IMR-90 (cell line): Measurements from ENCODE around the gene TBX15. TPM values are rescaled to one million over a fixed set of nuclear protein-coding genes. Genes with fewer than 3 reads are reported as not detected.

Experiments
- ATAC-seq: fragments of 200-7000 bp; cut with Tn5 transposase; 2 replicates; pipeline ENCODE4 v1.9.1; 2020; ENCODE audit warnings: low read depth, mild to moderate bottlenecking, moderate library complexity
- BruUV-seq: library from RNA; stranded (reverse); fragments of 400-500 nt; replicated peaks from 2 replicates; lab custom pipeline; 2021; lab: Mats Ljungman, UMichigan
- CTCF ChIA-PET: fragments of 300-600 bp; formaldehyde crosslinking; extraction: SDS; loops from one replicate; lab custom pipeline; 2021; ENCODE audit warnings: antibody characterized with exemption; lab: Yijun Ruan, JAX
- POLR2A ChIA-PET: fragments of 300-600 bp; sonication (Branson Sonifier 250); formaldehyde crosslinking; loops from one replicate; lab custom pipeline; 2022; ENCODE audit warnings: antibody characterized with exemption; ENCODE audit not compliant: unreplicated experiment; lab: Charles Lee
- DNase-seq: peaks from one replicate; pipeline ENCODE4 v3.0.0; 2013
- H2AFZ ChIP-seq: replicated peaks from 2 replicates; pipeline ENCODE3; 2013; ENCODE audit warnings: low read length, mild to moderate bottlenecking; ENCODE audit not compliant: poor library complexity
- H2AK5ac ChIP-seq: 2 replicates; pipeline ENCODE4 v1.6.1; 2013; ENCODE audit warnings: low read depth, low read length, inconsistent platforms
- H2AK9ac ChIP-seq: replicated peaks from 2 replicates; pipeline ENCODE3; 2013; ENCODE audit warnings: mild to moderate bottlenecking, low read depth, low read length, moderate library complexity; ENCODE audit not compliant: poor library complexity
- H2BK120ac ChIP-seq: 2 replicates; pipeline ENCODE4 v1.6.1; 2013; ENCODE audit warnings: low read depth, low read length, inconsistent platforms
- H2BK15ac ChIP-seq: 3 replicates; pipeline ENCODE4 v1.6.1; 2013; ENCODE audit warnings: low read depth, low read length, inconsistent platforms
- H2BK20ac ChIP-seq: 2 replicates; pipeline ENCODE4 v1.6.1; 2013; ENCODE audit warnings: low read depth, mild to moderate bottlenecking, inconsistent platforms, low read length, moderate library complexity
- H2BK5ac ChIP-seq: 2 replicates; pipeline ENCODE4 v1.6.1; 2013; ENCODE audit warnings: mild to moderate bottlenecking, low read depth, low read length, inconsistent platforms; ENCODE audit not compliant: poor library complexity, severe bottlenecking
- H3K14ac ChIP-seq: replicated peaks from 2 replicates; pipeline ENCODE4 v1.6.1; 2013; ENCODE audit warnings: low read depth, low read length, inconsistent platforms
- H3K18ac ChIP-seq: 2 replicates; pipeline ENCODE4 v1.6.1; 2013; ENCODE audit warnings: low read depth, low read length, control low read depth
- H3K23ac ChIP-seq: 2 replicates; pipeline ENCODE4 v1.6.1; 2013; ENCODE audit warnings: low read depth, low read length, inconsistent platforms
- H3K27ac ChIP-seq: 2 replicates; pipeline ENCODE4 v1.5.1; 2013; ENCODE audit warnings: mild to moderate bottlenecking, control low read depth, low read length; ENCODE audit not compliant: insufficient read depth
- H3K27me3 ChIP-seq: 2 replicates; pipeline ENCODE4 v1.6.1; 2013; ENCODE audit warnings: low read length; ENCODE audit not compliant: control insufficient read depth, insufficient read depth
- H3K36me3 ChIP-seq: 2 replicates; pipeline ENCODE4 v1.6.1; 2013; ENCODE audit warnings: low read length, mixed read lengths; ENCODE audit not compliant: control insufficient read depth, insufficient read depth
- H3K4ac ChIP-seq: 2 replicates; pipeline ENCODE4 v1.6.1; 2013; ENCODE audit warnings: low read depth, low read length, inconsistent platforms
- H3K4me1 ChIP-seq: 2 replicates; pipeline ENCODE4 v1.6.1; 2013; ENCODE audit warnings: low read length, mixed read lengths; ENCODE audit not compliant: control insufficient read depth, insufficient read depth
- H3K4me2 ChIP-seq: 2 replicates; pipeline ENCODE4 v1.6.1; 2013; ENCODE audit warnings: low read depth, mild to moderate bottlenecking, control low read depth, low read length, moderate library complexity
- H3K4me3 ChIP-seq: 2 replicates; pipeline ENCODE4 v1.5.1; 2013; ENCODE audit warnings: low read depth, mild to moderate bottlenecking, control low read depth, low read length, moderate library complexity; ENCODE audit not compliant: insufficient read depth
- H3K56ac ChIP-seq: 2 replicates; pipeline ENCODE4 v1.6.1; 2013; ENCODE audit warnings: low read length, inconsistent platforms; ENCODE audit not compliant: insufficient read depth; ENCODE audit errors: extremely low read depth
- H3K79me1 ChIP-seq, 2 experiments: 2 replicates each; pipeline ENCODE4 v1.6.1; 2013; ENCODE audit warnings: low read length in 2 of 2, inconsistent platforms in 1 of 2, low read depth in 1 of 2
- H3K9ac ChIP-seq: 2 replicates; pipeline ENCODE4 v1.6.1; 2013; ENCODE audit warnings: low read depth, low read length, control low read depth
- H3K9me1 ChIP-seq: 2 replicates; pipeline ENCODE4 v1.6.1; 2013; ENCODE audit warnings: low read length, inconsistent platforms; ENCODE audit not compliant: insufficient read depth
- H3K9me3 ChIP-seq: 2 replicates; pipeline ENCODE4 v1.6.1; 2013; ENCODE audit warnings: low read length; ENCODE audit not compliant: control insufficient read depth, insufficient read depth
- H4K20me1 ChIP-seq: 2 replicates; pipeline ENCODE4 v1.6.1; 2013; ENCODE audit warnings: low read length, inconsistent platforms; ENCODE audit not compliant: insufficient read depth
- H4K5ac ChIP-seq: 2 replicates; pipeline ENCODE4 v1.6.1; 2013; ENCODE audit warnings: mild to moderate bottlenecking, low read depth, low read length, control low read depth
- H4K8ac ChIP-seq, 2 experiments: 2 replicates each; pipeline ENCODE4 v1.6.1; 2013; ENCODE audit warnings: low read depth in 2 of 2, low read length in 2 of 2, control low read depth in 1 of 2, inconsistent platforms in 1 of 2
- H4K91ac ChIP-seq: 2 replicates; pipeline ENCODE4 v1.6.1; 2013; ENCODE audit warnings: low read depth, low read length, inconsistent platforms; ENCODE audit not compliant: insufficient read depth
- BHLHE40 ChIP-seq: fragments of 150-350 bp; IDR thresholded peaks from 2 replicates; pipeline ENCODE4 v1.6.1; 2016; ENCODE audit warnings: mild to moderate bottlenecking, low read depth, low read length
- CEBPB ChIP-seq: IDR thresholded peaks from 2 replicates; pipeline ENCODE4 v1.6.1; 2012; ENCODE audit warnings: low read depth, low read length, improper control_type of control experiment
- CHD1 ChIP-seq: IDR thresholded peaks from 2 replicates; pipeline ENCODE4 v1.6.1; 2012; ENCODE audit warnings: low read depth, low read length, improper control_type of control experiment
- FOS ChIP-seq: fragments of 150-350 bp; IDR thresholded peaks from 2 replicates; pipeline ENCODE4 v1.6.1; 2016; ENCODE audit warnings: low read depth, low read length
- MAFK ChIP-seq: IDR thresholded peaks from 2 replicates; pipeline ENCODE4 v1.6.1; 2012; ENCODE audit warnings: low read depth, low read length, improper control_type of control experiment
- MAZ ChIP-seq: IDR thresholded peaks from 2 replicates; pipeline ENCODE4 v1.6.1; 2012; ENCODE audit warnings: low read depth, mild to moderate bottlenecking, low read length, improper control_type of control experiment, moderate library complexity, borderline replicate concordance
- MXI1 ChIP-seq: IDR thresholded peaks from 2 replicates; pipeline ENCODE4 v1.6.1; 2012; ENCODE audit warnings: low read depth, mild to moderate bottlenecking, low read length, moderate library complexity, borderline replicate concordance
- NFE2L2 ChIP-seq: fragments of 150-350 bp; IDR thresholded peaks from 2 replicates; pipeline ENCODE4 v1.6.1; 2016; ENCODE audit warnings: low read depth, mild to moderate bottlenecking, low read length
- POLR2A ChIP-seq: IDR thresholded peaks from 2 replicates; pipeline ENCODE4 v1.6.1; 2012; ENCODE audit warnings: mild to moderate bottlenecking, low read depth, low read length
- RAD21 ChIP-seq: IDR thresholded peaks from 2 replicates; pipeline ENCODE4 v1.6.1; 2012; ENCODE audit warnings: low read length, improper control_type of control experiment
- RCOR1 ChIP-seq: IDR thresholded peaks from 2 replicates; pipeline ENCODE4 v1.6.1; 2012; ENCODE audit warnings: mild to moderate bottlenecking, low read length, improper control_type of control experiment; ENCODE audit not compliant: insufficient replicate concordance
- RFX5 ChIP-seq: IDR thresholded peaks from 2 replicates; pipeline ENCODE4 v1.8.0; 2012; ENCODE audit warnings: low read depth, mild to moderate bottlenecking, low read length, moderate library complexity
- SMC3 ChIP-seq: fragments of 150-350 bp; IDR thresholded peaks from 2 replicates; pipeline ENCODE4 v1.6.1; 2016; ENCODE audit warnings: low read depth, mild to moderate bottlenecking, antibody characterized with exemption, low read length, moderate library complexity
- USF2 ChIP-seq: fragments of 150-350 bp; IDR thresholded peaks from 2 replicates; pipeline ENCODE4 v1.6.1; 2017; ENCODE audit warnings: mild to moderate bottlenecking, antibody characterized with exemption, low read length, low read depth
- WGBS, 2 experiments: methylation state at CpG; one replicate each; pipeline versions ENCODE4 v1.1.5 to v1.1.7; 2013; ENCODE audit warnings: missing lambda C conversion rate in 2 of 2; ENCODE audit not compliant: insufficient read length in 1 of 2; ENCODE audit errors: extremely low coverage in 2 of 2; 5-methylcytosine and 5-hydroxymethylcytosine counted together
- dilution Hi-C: fragments of 300-500 bp; cut with HindIII; formaldehyde crosslinking; loops from one replicate; pipeline ENCODE4 v1.14.3; 2018; ENCODE audit warnings: low sequenced_read_pairs; ENCODE audit not compliant: unreplicated experiment
- in situ Hi-C: fragments of 300-500 bp; cut with MboI; formaldehyde crosslinking; loops from 3 replicates; pipeline ENCODE4 v1.14.3; 2019; ENCODE audit warnings: low sequenced_read_pairs, inconsistent platforms, mixed read lengths
- intact Hi-C: fragments of 100-400 bp; cut with micrococcal nuclease; formaldehyde crosslinking; loops from 2 replicates; pipeline ENCODE4 v1.10.0; 2022
- polyA plus RNA-seq, 3 experiments: library from polyadenylated mRNA; depleted of rRNA; stranded (reverse); fragments of >200 nt; gene quantifications; 2 replicates each; pipeline ENCODE4 v1.2.3, GENCODE V29; 2012; ENCODE audit warnings: low replicate concordance in 1 of 3
- total RNA-seq: library from RNA; depleted of rRNA; stranded (reverse); fragments of >200 nt; gene quantifications from 2 replicates; pipeline ENCODE4 v1.2.3, GENCODE V29; 2012
- TF ChIP-seq, protein P1 (sequence below): conservative IDR thresholded peaks from 2 replicates; pipeline ENCODE4 v1.5.1; 2012; ENCODE audit warnings: mild to moderate bottlenecking, low read depth, low read length, improper control_type of control experiment
- TF ChIP-seq, protein P2 (sequence below): fragments of 150-350 bp; IDR thresholded peaks from 2 replicates; pipeline ENCODE4 v1.6.1; 2016; ENCODE audit warnings: low read depth, mild to moderate bottlenecking, low read length, moderate library complexity, borderline replicate concordance

The TBX15 gene
- total and polyA plus RNA-seq, 2 of the 4 experiments (the other 2 are of a cell fraction): not detected

- Histone ChIP-seq H3K4me1 (no peaks in the 10 kb centered on the region), H2AFZ (no peak overlapping the region), H3K4me3 (no peak overlapping the region), H2AK5ac (no peak overlapping the region), H3K27ac (no peak overlapping the region), H3K9me1 (no peaks in the 10 kb centered on the region), H4K20me1 (no peaks in the 10 kb centered on the region), H2BK5ac (no peak overlapping the region), H3K14ac (no peak overlapping the region), H3K18ac (no peak overlapping the region), H4K91ac (no peak overlapping the region), H3K79me1 (no peaks in the 10 kb centered on the region), H2BK120ac (no peak overlapping the region), H3K9me3 (no peaks in the 10 kb centered on the region), H4K8ac (no peak overlapping the region), H3K27me3 (no peaks in the 10 kb centered on the region), H3K4ac (no peak overlapping the region), H3K23ac (no peak overlapping the region), H3K9ac (no peak overlapping the region), H4K5ac (no peak overlapping the region), H2AK9ac (no peak overlapping the region), H3K4me2 (no peak overlapping the region), H2BK20ac (no peak overlapping the region), H3K36me3 (no peaks in the 10 kb centered on the region), H2BK15ac (no peak overlapping the region), H3K56ac (no peak overlapping the region)
- dilution Hi-C loops: no loop called here
- ChIA-PET CTCF (no interaction called here), POLR2A (interaction anchor here (0.5 kb wide), 1 partner anchor 9 kb away, joined by 3 read pairs; no protein-coding TSS in a partner anchor)
- no TSS peak for BruUV-seq
- intact Hi-C loops: no loop called here
- in situ Hi-C loops: no loop called here
- WGBS, 2 experiments: no CpG with 5 or more reads among the region's 6 CpGs
- TF ChIP-seq NFE2L2: no peak
- no peak for TF ChIP-seq POLR2A
- no peak for TF ChIP-seq SMC3
- no peak for TF ChIP-seq CHD1
- TF ChIP-seq RAD21: no peak
- no peak for TF ChIP-seq RFX5
- no peak for TF ChIP-seq MAFK
- TF ChIP-seq, protein P1, sequence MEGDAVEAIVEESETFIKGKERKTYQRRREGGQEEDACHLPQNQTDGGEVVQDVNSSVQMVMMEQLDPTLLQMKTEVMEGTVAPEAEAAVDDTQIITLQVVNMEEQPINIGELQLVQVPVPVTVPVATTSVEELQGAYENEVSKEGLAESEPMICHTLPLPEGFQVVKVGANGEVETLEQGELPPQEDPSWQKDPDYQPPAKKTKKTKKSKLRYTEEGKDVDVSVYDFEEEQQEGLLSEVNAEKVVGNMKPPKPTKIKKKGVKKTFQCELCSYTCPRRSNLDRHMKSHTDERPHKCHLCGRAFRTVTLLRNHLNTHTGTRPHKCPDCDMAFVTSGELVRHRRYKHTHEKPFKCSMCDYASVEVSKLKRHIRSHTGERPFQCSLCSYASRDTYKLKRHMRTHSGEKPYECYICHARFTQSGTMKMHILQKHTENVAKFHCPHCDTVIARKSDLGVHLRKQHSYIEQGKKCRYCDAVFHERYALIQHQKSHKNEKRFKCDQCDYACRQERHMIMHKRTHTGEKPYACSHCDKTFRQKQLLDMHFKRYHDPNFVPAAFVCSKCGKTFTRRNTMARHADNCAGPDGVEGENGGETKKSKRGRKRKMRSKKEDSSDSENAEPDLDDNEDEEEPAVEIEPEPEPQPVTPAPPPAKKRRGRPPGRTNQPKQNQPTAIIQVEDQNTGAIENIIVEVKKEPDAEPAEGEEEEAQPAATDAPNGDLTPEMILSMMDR: no peak
- no peak for TF ChIP-seq MXI1
- no peak for TF ChIP-seq USF2
- TF ChIP-seq BHLHE40: no peak
- TF ChIP-seq, protein P2, sequence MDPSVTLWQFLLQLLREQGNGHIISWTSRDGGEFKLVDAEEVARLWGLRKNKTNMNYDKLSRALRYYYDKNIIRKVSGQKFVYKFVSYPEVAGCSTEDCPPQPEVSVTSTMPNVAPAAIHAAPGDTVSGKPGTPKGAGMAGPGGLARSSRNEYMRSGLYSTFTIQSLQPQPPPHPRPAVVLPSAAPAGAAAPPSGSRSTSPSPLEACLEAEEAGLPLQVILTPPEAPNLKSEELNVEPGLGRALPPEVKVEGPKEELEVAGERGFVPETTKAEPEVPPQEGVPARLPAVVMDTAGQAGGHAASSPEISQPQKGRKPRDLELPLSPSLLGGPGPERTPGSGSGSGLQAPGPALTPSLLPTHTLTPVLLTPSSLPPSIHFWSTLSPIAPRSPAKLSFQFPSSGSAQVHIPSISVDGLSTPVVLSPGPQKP: no peak
- no peak for TF ChIP-seq RCOR1
- TF ChIP-seq MAZ: no peak
- no peak for TF ChIP-seq FOS
- TF ChIP-seq CEBPB: no peak
- DNase-seq (no peak), ATAC-seq (no peak)
Measured at GRCh38 chr1:118905196-118905595, 82.9 kb downstream of the TBX15 start.
